Measurements from ENCODE around the gene SLC7A14. TPM values are rescaled to one million over a fixed set of nuclear protein-coding genes. Genes with fewer than 3 reads are reported as not detected.

SLC7A14 gene
- total RNA-seq, 1 experiment from 2014 or later: not detected

- H3K9me2 ChIP-seq (ENCODE audit: insufficient read depth): no peaks in the 10 kb centered on the region
- H3K27ac ChIP-seq (ENCODE audit: low read depth, low read length): no peak overlapping the region
- intact Hi-C loops (cut with micrococcal nuclease): no loop called here
- no TSS peak for BruUV-seq (replicated peaks)
- H2AFZ ChIP-seq (ENCODE audit: low read depth, low read length, poor library complexity, severe bottlenecking): no peak overlapping the region
- ChIA-PET POLR2A (no interaction called here), CTCF (no interaction called here), RAD21 (ENCODE audit: low non-redundant PET in 1 of 2, low total read pairs in 2 of 2, uncharacterized antibody in 2 of 2, unreplicated experiment in 2 of 2) (no interaction called here)
- H3K4me1 ChIP-seq (ENCODE audit: control insufficient read depth in 1 of 2, insufficient read depth in 2 of 2, low read length in 2 of 2): peaks cover 7 to 13% of the 10 kb centered on the region in 2 experiments; a peak in 3 of 4 replicates
- TF ChIP-seq JUND (IDR thresholded peaks at IDR 0.05) (no peak), SIN3A (IDR thresholded peaks at IDR 0.05; ENCODE audit: low read depth) (no peak), ZBTB33 (IDR thresholded peaks at IDR 0.05; ENCODE audit: extremely low read depth, insufficient replicate concordance, low read length) (no peak), FOSL1 (IDR thresholded peaks at IDR 0.05; ENCODE audit: low read depth) (no peak), SRF (IDR thresholded peaks at IDR 0.05; ENCODE audit: low read depth) (no peak), EGR1 (IDR thresholded peaks at IDR 0.05; ENCODE audit: low read depth) (no peak), RAD21 (IDR thresholded peaks at IDR 0.05; ENCODE audit: low read depth) (no peak), EZH2phosphoT487 (IDR thresholded peaks at IDR 0.05; ENCODE audit: borderline replicate concordance) (no peak), POLR2AphosphoS5 (IDR thresholded peaks at IDR 0.05; ENCODE audit: low read depth, low read length) (no peak), EZH2 (IDR thresholded peaks at IDR 0.05) (no peak), ZFX (IDR thresholded peaks at IDR 0.05) (no peak), SP1 (IDR thresholded peaks at IDR 0.05; ENCODE audit: low read depth) (no peak), CBX3 (IDR thresholded peaks at IDR 0.05; ENCODE audit: low read depth) (no peak)
- TF ChIP-seq, protein P1, sequence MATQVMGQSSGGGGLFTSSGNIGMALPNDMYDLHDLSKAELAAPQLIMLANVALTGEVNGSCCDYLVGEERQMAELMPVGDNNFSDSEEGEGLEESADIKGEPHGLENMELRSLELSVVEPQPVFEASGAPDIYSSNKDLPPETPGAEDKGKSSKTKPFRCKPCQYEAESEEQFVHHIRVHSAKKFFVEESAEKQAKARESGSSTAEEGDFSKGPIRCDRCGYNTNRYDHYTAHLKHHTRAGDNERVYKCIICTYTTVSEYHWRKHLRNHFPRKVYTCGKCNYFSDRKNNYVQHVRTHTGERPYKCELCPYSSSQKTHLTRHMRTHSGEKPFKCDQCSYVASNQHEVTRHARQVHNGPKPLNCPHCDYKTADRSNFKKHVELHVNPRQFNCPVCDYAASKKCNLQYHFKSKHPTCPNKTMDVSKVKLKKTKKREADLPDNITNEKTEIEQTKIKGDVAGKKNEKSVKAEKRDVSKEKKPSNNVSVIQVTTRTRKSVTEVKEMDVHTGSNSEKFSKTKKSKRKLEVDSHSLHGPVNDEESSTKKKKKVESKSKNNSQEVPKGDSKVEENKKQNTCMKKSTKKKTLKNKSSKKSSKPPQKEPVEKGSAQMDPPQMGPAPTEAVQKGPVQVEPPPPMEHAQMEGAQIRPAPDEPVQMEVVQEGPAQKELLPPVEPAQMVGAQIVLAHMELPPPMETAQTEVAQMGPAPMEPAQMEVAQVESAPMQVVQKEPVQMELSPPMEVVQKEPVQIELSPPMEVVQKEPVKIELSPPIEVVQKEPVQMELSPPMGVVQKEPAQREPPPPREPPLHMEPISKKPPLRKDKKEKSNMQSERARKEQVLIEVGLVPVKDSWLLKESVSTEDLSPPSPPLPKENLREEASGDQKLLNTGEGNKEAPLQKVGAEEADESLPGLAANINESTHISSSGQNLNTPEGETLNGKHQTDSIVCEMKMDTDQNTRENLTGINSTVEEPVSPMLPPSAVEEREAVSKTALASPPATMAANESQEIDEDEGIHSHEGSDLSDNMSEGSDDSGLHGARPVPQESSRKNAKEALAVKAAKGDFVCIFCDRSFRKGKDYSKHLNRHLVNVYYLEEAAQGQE (IDR thresholded peaks at IDR 0.05; ENCODE audit: low read depth): no peak
- TF ChIP-seq, protein P2, sequence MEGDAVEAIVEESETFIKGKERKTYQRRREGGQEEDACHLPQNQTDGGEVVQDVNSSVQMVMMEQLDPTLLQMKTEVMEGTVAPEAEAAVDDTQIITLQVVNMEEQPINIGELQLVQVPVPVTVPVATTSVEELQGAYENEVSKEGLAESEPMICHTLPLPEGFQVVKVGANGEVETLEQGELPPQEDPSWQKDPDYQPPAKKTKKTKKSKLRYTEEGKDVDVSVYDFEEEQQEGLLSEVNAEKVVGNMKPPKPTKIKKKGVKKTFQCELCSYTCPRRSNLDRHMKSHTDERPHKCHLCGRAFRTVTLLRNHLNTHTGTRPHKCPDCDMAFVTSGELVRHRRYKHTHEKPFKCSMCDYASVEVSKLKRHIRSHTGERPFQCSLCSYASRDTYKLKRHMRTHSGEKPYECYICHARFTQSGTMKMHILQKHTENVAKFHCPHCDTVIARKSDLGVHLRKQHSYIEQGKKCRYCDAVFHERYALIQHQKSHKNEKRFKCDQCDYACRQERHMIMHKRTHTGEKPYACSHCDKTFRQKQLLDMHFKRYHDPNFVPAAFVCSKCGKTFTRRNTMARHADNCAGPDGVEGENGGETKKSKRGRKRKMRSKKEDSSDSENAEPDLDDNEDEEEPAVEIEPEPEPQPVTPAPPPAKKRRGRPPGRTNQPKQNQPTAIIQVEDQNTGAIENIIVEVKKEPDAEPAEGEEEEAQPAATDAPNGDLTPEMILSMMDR (IDR thresholded peaks at IDR 0.05 in 2 of 3, conservative IDR thresholded peaks at IDR 0.05 in 1 of 3; ENCODE audit: borderline replicate concordance in 1 of 3, insufficient read depth in 1 of 3, low read depth in 2 of 3, low read length in 2 of 3): no peak
- ATAC-seq (no peak), DNase-seq (ENCODE audit: low read depth, low spot score) (no peak)
- no peak overlapping the region for H3K4me2 ChIP-seq (ENCODE audit: low read length)
- 0 out of 2 replicates have a peak, but pooled peaks cover 7% of the 10 kb centered on the region for H3K27me3 ChIP-seq (ENCODE audit: insufficient read depth, low read length)
- H3K36me3 ChIP-seq (ENCODE audit: control insufficient read depth in 1 of 2, insufficient read depth in 2 of 2, low read length in 2 of 2): no peaks in the 10 kb centered on the region
- no peaks in the 10 kb centered on the region for H3K9me3 ChIP-seq (ENCODE audit: control insufficient read depth in 1 of 2, insufficient read depth in 1 of 2, low read depth in 1 of 2, low read length in 2 of 2)
- H3K4me3 ChIP-seq (replicated peaks in 1 of 2; ENCODE audit: low read depth in 1 of 2, low read length in 2 of 2): no peak overlapping the region
- H4K20me1 ChIP-seq (ENCODE audit: insufficient read depth): no peaks in the 10 kb centered on the region
- H3K9ac ChIP-seq (ENCODE audit: low read length): no peak overlapping the region
- no peaks in the 10 kb centered on the region for H3K79me2 ChIP-seq (ENCODE audit: insufficient read depth, low read length)
Measured at GRCh38 chr3:170432416-170432815, 153.5 kb downstream of the SLC7A14 start.
